Endothelial cell of umbilical vein (primary cell): ENCODE data around the gene RSRC2. TPM values are rescaled to one million over a fixed set of nuclear protein-coding genes. Genes with fewer than 3 reads are reported as not detected.
A peak's percentile ranks its signal among the peaks of the same experiment; 100 is the strongest.

Experiments used
- BruUV-seq: library from RNA; stranded (reverse); fragments of 400-500 nt; replicated peaks from 2 replicates; lab custom pipeline; 2021; lab: Mats Ljungman, UMichigan
- CTCF ChIA-PET: fragments of 300-600, 350-600 bp; sonication (Branson Sonifier 250); formaldehyde crosslinking; loops from one replicate; lab custom pipeline; 2021; ENCODE audit warnings: antibody characterized with exemption, inconsistent platforms; lab: Charles Lee
- POLR2A ChIA-PET: fragments of 300-600, 350-600 bp; sonication (Branson Sonifier 250); formaldehyde crosslinking; loops from one replicate; lab custom pipeline; 2021; ENCODE audit warnings: antibody characterized with exemption, inconsistent platforms; lab: Charles Lee
- DNase-seq: peaks from one replicate; pipeline ENCODE4 v3.0.0-alpha.2; 2011; ENCODE audit warnings: low read depth, low spot score
- FAIRE-seq: peaks from 2 replicates; lab custom pipeline; 2011; peaks lifted over from hg19 to GRCh38; lab: Jason Lieb, UNC
- H2AFZ ChIP-seq: 2 replicates; pipeline ENCODE4 v1.6.0; 2012; ENCODE audit warnings: low read depth, low read length, control low read depth, inconsistent platforms
- H3K27ac ChIP-seq: 2 replicates; pipeline ENCODE4 v1.5.1; 2011; ENCODE audit warnings: low read depth, mild to moderate bottlenecking, control low read depth, low read length, moderate library complexity; ENCODE audit not compliant: insufficient read depth
- H3K27me3 ChIP-seq, 2 experiments: 2 replicates each; pipeline versions ENCODE4 v1.6.0 to v1.6.1; 2011; ENCODE audit warnings: low read length in 2 of 2, mixed read lengths in 1 of 2; ENCODE audit not compliant: control insufficient read depth in 2 of 2, insufficient read depth in 2 of 2
- H3K36me3 ChIP-seq, 2 experiments: 2 replicates in 1 of 2; 3 replicates in 1 of 2; pipeline ENCODE4 v1.5.1; 2011; ENCODE audit warnings: low read length in 2 of 2, mild to moderate bottlenecking in 1 of 2, moderate library complexity in 1 of 2; ENCODE audit not compliant: control insufficient read depth in 2 of 2, insufficient read depth in 2 of 2; ENCODE audit errors: extremely low read depth in 1 of 2
- H3K4me1 ChIP-seq: 3 replicates; pipeline ENCODE4 v1.5.1; 2011; ENCODE audit warnings: mild to moderate bottlenecking, low read length; ENCODE audit not compliant: control insufficient read depth, insufficient read depth; ENCODE audit errors: extremely low read depth
- H3K4me2 ChIP-seq: 2 replicates; pipeline ENCODE4 v1.6.1; 2011; ENCODE audit warnings: low read length, control low read depth, mixed read lengths; ENCODE audit not compliant: insufficient read depth
- H3K4me3 ChIP-seq, 3 experiments: fragments of 200-600 bp in 1 of 3; sonication (generic), shearing (Covaris generic) in 1 of 3; replicated peaks in 1 of 3; 2 replicates each; pipeline ENCODE4 v1.5.1; 2011 to 2016; ENCODE audit warnings: control low read depth in 3 of 3, low read length in 3 of 3, mild to moderate bottlenecking in 2 of 3, inconsistent platforms in 1 of 3, low read depth in 1 of 3, moderate library complexity in 1 of 3; ENCODE audit not compliant: insufficient read depth in 1 of 3
- H3K79me2 ChIP-seq: 2 replicates; pipeline ENCODE4 v1.6.0; 2012; ENCODE audit warnings: low read length, inconsistent platforms; ENCODE audit not compliant: control insufficient read depth, insufficient read depth
- H3K9ac ChIP-seq: replicated peaks from 2 replicates; pipeline ENCODE3; 2011; ENCODE audit warnings: low read length, control low read depth; ENCODE audit not compliant: insufficient read depth; ENCODE audit errors: extremely low read depth
- H3K9me1 ChIP-seq: replicated peaks from 3 replicates; pipeline ENCODE4 v1.6.0; 2011; ENCODE audit warnings: mild to moderate bottlenecking, low read length; ENCODE audit not compliant: control insufficient read depth, insufficient read depth; ENCODE audit errors: extremely low read depth
- H3K9me3 ChIP-seq: replicated peaks from 2 replicates; pipeline ENCODE4 v1.5.1; 2012; ENCODE audit warnings: low read length, inconsistent platforms; ENCODE audit not compliant: control insufficient read depth, insufficient read depth
- H4K20me1 ChIP-seq: replicated peaks from 2 replicates; pipeline ENCODE3; 2011; ENCODE audit warnings: mild to moderate bottlenecking, low read length; ENCODE audit not compliant: control insufficient read depth, insufficient read depth; ENCODE audit errors: extremely low read depth
- EZH2 ChIP-seq: IDR thresholded peaks from 2 replicates; pipeline ENCODE4 v1.6.1; 2012; ENCODE audit warnings: borderline replicate concordance, low read depth, mild to moderate bottlenecking, moderate library complexity, low read length, inconsistent platforms; ENCODE audit not compliant: severe bottlenecking
- FOS ChIP-seq: IDR thresholded peaks from 2 replicates; pipeline ENCODE4 v1.6.1; 2011; ENCODE audit warnings: mild to moderate bottlenecking, low read length, moderate library complexity, borderline replicate concordance; ENCODE audit not compliant: insufficient read depth
- GATA2 ChIP-seq: IDR thresholded peaks from 2 replicates; pipeline ENCODE4 v1.7.0; 2011; ENCODE audit warnings: low read depth, mild to moderate bottlenecking, moderate library complexity, mixed read lengths, low read length; ENCODE audit not compliant: insufficient read length, insufficient read depth
- JUN ChIP-seq: IDR thresholded peaks from 2 replicates; pipeline ENCODE4 v1.6.1; 2011; ENCODE audit warnings: borderline replicate concordance, low read depth; ENCODE audit not compliant: insufficient read length, insufficient read depth
- MYC ChIP-seq: IDR thresholded peaks from one replicate; pipeline ENCODE4 v1.6.1; 2011; ENCODE audit warnings: mild to moderate bottlenecking, low read depth, low read length
- POLR2A ChIP-seq: IDR thresholded peaks from 2 replicates; pipeline ENCODE4 v1.6.1; 2012; ENCODE audit warnings: low read depth, mild to moderate bottlenecking, control low read depth, low read length
- POLR2AphosphoS5 ChIP-seq: IDR thresholded peaks from 2 replicates; pipeline ENCODE4 v1.6.1; 2012; ENCODE audit warnings: low read depth, mild to moderate bottlenecking, control low read depth, low read length, moderate library complexity; ENCODE audit not compliant: insufficient read depth
- dilution Hi-C: fragments of 300-500 bp; cut with MboI; formaldehyde crosslinking; loops from one replicate; pipeline ENCODE4 v1.15.0; 2019; ENCODE audit warnings: low sequenced_read_pairs; ENCODE audit not compliant: extremely low pct_ligation_motif_present
- intact Hi-C: fragments of 100-400 bp; cut with micrococcal nuclease; formaldehyde crosslinking; loops from one replicate; pipeline ENCODE4 v1.10.0; 2022
- polyA plus RNA-seq, 4 experiments: library from polyadenylated mRNA; depleted of rRNA in 3 of 4; stranded (reverse) in 3 of 4; unstranded in 1 of 4; fragments of >200 nt; gene quantifications; 2 replicates each; pipeline versions ENCODE4 v1.2.1 to v1.2.3, GENCODE V29; 2011 to 2012; ENCODE audit warnings: missing spikeins in 1 of 4
- total RNA-seq: library from RNA; stranded (reverse); gene quantifications from 2 replicates; pipeline ENCODE4 v1.2.3, GENCODE V29; 2021
- TF ChIP-seq, protein P1 (sequence below), 2 donors: IDR thresholded peaks; 1 replicate in 1 of 2; 2 replicates in 1 of 2; pipeline ENCODE4 v1.5.1; 2011; ENCODE audit warnings: low read length in 2 of 2, mild to moderate bottlenecking in 2 of 2, moderate library complexity in 2 of 2, control low read depth in 1 of 2, inconsistent platforms in 1 of 2, low read depth in 1 of 2; ENCODE audit not compliant: insufficient read depth in 1 of 2; ENCODE audit errors: extremely low read depth in 1 of 2
- TF ChIP-seq, protein P2 (sequence below): IDR thresholded peaks from 2 replicates; pipeline ENCODE4 v1.6.1; 2011; ENCODE audit not compliant: insufficient read depth, insufficient read length

Gene RSRC2
- total and polyA plus RNA-seq, 2 donors (not counting 3 experiments of a cell fraction or from before 2014, with no cell fraction given), result 17.6 to 81.1 TPM

DNA sequence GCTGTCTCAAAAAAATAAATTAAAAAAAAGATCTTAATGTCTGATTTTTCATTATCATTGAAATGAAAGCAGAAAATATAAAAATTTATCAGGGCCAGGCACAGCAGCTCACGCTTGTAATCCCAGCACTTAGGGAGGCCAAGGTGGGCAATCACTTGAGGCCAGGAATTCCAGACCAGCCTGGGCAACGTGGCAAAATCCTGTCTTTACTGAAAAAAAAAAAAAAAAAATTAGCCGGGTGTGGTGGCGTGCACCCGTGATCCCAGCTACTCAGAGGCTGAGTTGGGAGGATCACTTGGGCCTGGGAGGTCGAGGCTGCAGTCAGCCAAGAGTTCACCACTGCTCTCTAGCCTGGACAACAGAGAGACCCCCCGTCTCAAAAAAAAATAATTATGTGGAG, 66.7 kb downstream of the RSRC2 start:
- no peak overlapping the region for H3K27ac ChIP-seq
- dilution Hi-C loops (no loop called here), intact Hi-C loops (no loop called here)
- no peak for DNase-seq
- no peaks in the 10 kb centered on the region for H3K79me2 ChIP-seq
- BruUV-seq, result no TSS peak
- no peak for TF ChIP-seq FOS
- TF ChIP-seq POLR2A, result no peak
- POLR2A ChIA-PET, result no interaction called here
- no peak overlapping the region for H2AFZ ChIP-seq
- no peak overlapping the region for H3K4me2 ChIP-seq
- no peak for FAIRE-seq
- H3K9ac ChIP-seq, result no peak overlapping the region
- H4K20me1 ChIP-seq, result no peaks in the 10 kb centered on the region
- H3K9me1 ChIP-seq, result no peaks in the 10 kb centered on the region
- H3K9me3 ChIP-seq, result no peaks in the 10 kb centered on the region
- H3K4me1 ChIP-seq, result peaks cover 10% of the 10 kb centered on the region
- H3K27me3 ChIP-seq, result no peaks in the 10 kb centered on the region
- H3K36me3 ChIP-seq, result no peaks in the 10 kb centered on the region
- no peak overlapping the region for H3K4me3 ChIP-seq
- CTCF ChIA-PET, result interaction anchor here (3.6 kb wide), 1 partner anchor 60 kb away, joined by 21 read pairs; no protein-coding TSS in a partner anchor

DNA sequence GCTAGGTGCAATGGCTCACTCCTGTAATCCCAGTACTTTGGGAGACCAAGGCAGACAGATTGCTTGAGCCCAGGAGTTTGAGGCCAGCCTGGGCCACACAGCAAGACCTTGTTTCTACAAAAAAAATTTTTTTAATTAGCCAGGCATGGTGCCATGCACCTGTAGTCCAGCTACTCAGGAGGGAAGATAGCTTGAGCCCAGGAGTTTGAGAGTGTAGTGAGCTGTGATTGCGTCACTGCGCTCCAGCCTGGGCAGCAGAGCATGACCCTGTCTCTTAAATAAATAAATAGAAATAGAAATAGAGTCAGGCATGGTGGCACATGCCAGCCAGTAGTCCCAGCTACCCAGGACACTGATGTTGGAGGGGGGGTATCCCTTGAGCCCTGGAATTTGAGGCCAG, 67.5 kb downstream of the RSRC2 start:
- Histone ChIP-seq H3K4me2 (no peak overlapping the region), H4K20me1 (no peaks in the 10 kb centered on the region), H3K9me3 (no peaks in the 10 kb centered on the region), H3K27ac (no peak overlapping the region), H3K9me1 (no peaks in the 10 kb centered on the region), H3K79me2 (no peaks in the 10 kb centered on the region), H3K27me3 (no peaks in the 10 kb centered on the region), H3K9ac (no peak overlapping the region), H3K4me1 (peaks cover 4% of the 10 kb centered on the region), H2AFZ (no peak overlapping the region), H3K4me3 (no peak overlapping the region), H3K36me3 (no peaks in the 10 kb centered on the region)
- dilution Hi-C loops (no loop called here), intact Hi-C loops (no loop called here)
- TF ChIP-seq FOS (no peak), GATA2 (no peak), JUN (no peak), POLR2A (no peak), EZH2 (no peak), POLR2AphosphoS5 (no peak), MYC (no peak)
- TF ChIP-seq, protein P1, sequence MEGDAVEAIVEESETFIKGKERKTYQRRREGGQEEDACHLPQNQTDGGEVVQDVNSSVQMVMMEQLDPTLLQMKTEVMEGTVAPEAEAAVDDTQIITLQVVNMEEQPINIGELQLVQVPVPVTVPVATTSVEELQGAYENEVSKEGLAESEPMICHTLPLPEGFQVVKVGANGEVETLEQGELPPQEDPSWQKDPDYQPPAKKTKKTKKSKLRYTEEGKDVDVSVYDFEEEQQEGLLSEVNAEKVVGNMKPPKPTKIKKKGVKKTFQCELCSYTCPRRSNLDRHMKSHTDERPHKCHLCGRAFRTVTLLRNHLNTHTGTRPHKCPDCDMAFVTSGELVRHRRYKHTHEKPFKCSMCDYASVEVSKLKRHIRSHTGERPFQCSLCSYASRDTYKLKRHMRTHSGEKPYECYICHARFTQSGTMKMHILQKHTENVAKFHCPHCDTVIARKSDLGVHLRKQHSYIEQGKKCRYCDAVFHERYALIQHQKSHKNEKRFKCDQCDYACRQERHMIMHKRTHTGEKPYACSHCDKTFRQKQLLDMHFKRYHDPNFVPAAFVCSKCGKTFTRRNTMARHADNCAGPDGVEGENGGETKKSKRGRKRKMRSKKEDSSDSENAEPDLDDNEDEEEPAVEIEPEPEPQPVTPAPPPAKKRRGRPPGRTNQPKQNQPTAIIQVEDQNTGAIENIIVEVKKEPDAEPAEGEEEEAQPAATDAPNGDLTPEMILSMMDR (IDR thresholded peaks at IDR 0.05; ENCODE audit: extremely low read depth in 1 of 2, insufficient read depth in 1 of 2, low read depth in 1 of 2, low read length in 2 of 2), result no peak
- TF ChIP-seq, protein P2, sequence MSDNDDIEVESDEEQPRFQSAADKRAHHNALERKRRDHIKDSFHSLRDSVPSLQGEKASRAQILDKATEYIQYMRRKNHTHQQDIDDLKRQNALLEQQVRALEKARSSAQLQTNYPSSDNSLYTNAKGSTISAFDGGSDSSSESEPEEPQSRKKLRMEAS, result no peak
- POLR2A ChIA-PET, result no interaction called here
- DNase-seq, result no peak
- BruUV-seq, result no TSS peak
- CTCF ChIA-PET, result interaction anchor here (0.7 kb wide), 1 partner anchor 59 kb away, joined by 3 read pairs; no protein-coding TSS in a partner anchor
- FAIRE-seq, result peak; percentile 4
